ENCODE data around the gene C1QTNF5. TPM values are rescaled to one million over a fixed set of nuclear protein-coding genes. Genes with fewer than 3 reads are reported as not detected.

The C1QTNF5 gene
- total RNA-seq, 4 donors from 2014 or later = 4.0 to 16.0 (median 6.0) TPM

- no peak for ATAC-seq
- TF ChIP-seq POLR2A (IDR thresholded peaks at IDR 0.05) = no peak
- no peak for TF ChIP-seq CTCF (IDR thresholded peaks at IDR 0.05 in 4 of 5, conservative IDR thresholded peaks at IDR 0.05 in 1 of 5)
- intact Hi-C loops (cut with DNase I; ENCODE audit: low total_unique reads) = loop anchor here (5.0 kb wide), 1 partner anchor 88 kb away; the partner anchor contains the start of gene CBL
- Histone ChIP-seq H3K27ac (no peak overlapping the region), H3K9me3 (no peaks in the 10 kb centered on the region), H3K27me3 (no peaks in the 10 kb centered on the region), H3K4me1 (peaks cover 27 to 33% of the 10 kb centered on the region in 2 donors), H3K36me3 (no peaks in the 10 kb centered on the region), H3K4me3 (no peak overlapping the region)
- DNase-seq = no peak
- in situ Hi-C loops (cut with MboI; ENCODE audit: low sequenced_read_pairs in 4 of 4) = no loop called here
Measured at GRCh38 chr11:119295178-119295577, 45.5 kb downstream of the C1QTNF5 start.

GRCh38 chr11:119293461-119293860 is 47.2 kb downstream of the C1QTNF5 start:
- H3K4me1 ChIP-seq = peaks cover 12 to 17% of the 10 kb centered on the region in 2 donors
- no peak for ATAC-seq
- H3K4me3 ChIP-seq = no peak overlapping the region
- DNase-seq = no peak
- no peaks in the 10 kb centered on the region for H3K27me3 ChIP-seq
- in situ Hi-C loops (cut with MboI; ENCODE audit: low sequenced_read_pairs in 4 of 4) (no loop called here), intact Hi-C loops (cut with DNase I; ENCODE audit: low total_unique reads) (no loop called here)
- no peaks in the 10 kb centered on the region for H3K9me3 ChIP-seq
- no peak overlapping the region for H3K27ac ChIP-seq
- no peaks in the 10 kb centered on the region for H3K36me3 ChIP-seq
- TF ChIP-seq POLR2A (IDR thresholded peaks at IDR 0.05) = no peak
- no peak for TF ChIP-seq CTCF (IDR thresholded peaks at IDR 0.05 in 4 of 5, conservative IDR thresholded peaks at IDR 0.05 in 1 of 5)

- Histone ChIP-seq H3K27me3 (no peaks in the 10 kb centered on the region), H3K36me3 (peaks cover 0 to 5% of the 10 kb centered on the region in 2 donors), H3K4me3 (no peak overlapping the region), H3K9me3 (no peaks in the 10 kb centered on the region), H3K27ac (no peak overlapping the region), H3K4me1 (no peaks in the 10 kb centered on the region)
- intact Hi-C loops (cut with DNase I; ENCODE audit: low total_unique reads) = no loop called here
- ATAC-seq (no peak), DNase-seq (no peak)
- TF ChIP-seq POLR2A (IDR thresholded peaks at IDR 0.05) (no peak), CTCF (IDR thresholded peaks at IDR 0.05 in 4 of 5, conservative IDR thresholded peaks at IDR 0.05 in 1 of 5) (no peak)
- in situ Hi-C loops (cut with MboI; ENCODE audit: low sequenced_read_pairs in 4 of 4) = no loop called here
Measured at GRCh38 chr11:119290894-119291497, 49.7 kb downstream of the C1QTNF5 start.

Small RNA genes within 50 kb of the gene (microRNA-seq; reads per million reads assigned to microRNA genes)
- 0 reads per million in 2 donors for gene MIR6756 (ENCODE audit: borderline replicate concordance in 2 of 2)

Other genes with a start within 250 kb of the C1QTNF5 start
- gene DPAGT1, start 239.0 kb downstream of the C1QTNF5 start, total RNA-seq = 10 to 100 TPM in 3 of 4 donors, 1 to 10 TPM in 1; 8.9 to 34.0 (median 15.1) TPM
- 10 to 100 TPM; 10.0 to 30.7 (median 18.7) TPM for gene C2CD2L, start 233.5 kb downstream of the C1QTNF5 start, total RNA-seq
- 10 to 100 TPM in 3 of 4 donors, 1 to 10 TPM in 1; 8.1 to 17.8 (median 15.3) TPM for gene HINFP, start 219.3 kb downstream of the C1QTNF5 start, total RNA-seq
- not detected for gene ABCG4, start 191.8 kb downstream of the C1QTNF5 start, total RNA-seq
- 10 to 100 TPM; 12.2 to 21.3 (median 16.4) TPM for gene NLRX1, start 172.2 kb downstream of the C1QTNF5 start, total RNA-seq
- gene NHERF4, start 155.4 kb downstream of the C1QTNF5 start, total RNA-seq = under 1 TPM in 1 of 4 donors, not detected in 3; 0.46 TPM
- gene CBL, start 134.5 kb downstream of the C1QTNF5 start, total RNA-seq = 1 to 10 TPM; 3.0 to 6.7 (median 4.5) TPM
- gene MCAM, start 23.8 kb downstream of the C1QTNF5 start, total RNA-seq = 100 to 1,000 TPM in 3 of 4 donors, 10 to 100 TPM in 1; 22.6 to 193 (median 123) TPM
- gene RNF26, start 6.4 kb downstream of the C1QTNF5 start, total RNA-seq = 1 to 10 TPM; 3.8 to 5.1 (median 4.7) TPM
- gene MFRP, start 5.8 kb upstream of the C1QTNF5 start, total RNA-seq = not detected
- gene USP2, start 40.8 kb upstream of the C1QTNF5 start, total RNA-seq = 100 to 1,000 TPM in 1 of 4 donors, 10 to 100 TPM in 3; 19.4 to 105 (median 46.0) TPM
- gene THY1, start 82.3 kb upstream of the C1QTNF5 start, total RNA-seq = under 1 TPM in 3 of 4 donors, not detected in 1; 0.22 to 0.70 (median 0.36) TPM

All from gastrocnemius medialis (tissue), 4 donors.